ENCODE measurements around the gene POLG2.
"Not testable (repeated sequence)": the region's sequence is repeated elsewhere in the genome, so short reads cannot be mapped to it uniquely, and the experiment has no call there.

Gene POLG2

GRCh38 chr17:64439956-64440355 lies 56.9 kb downstream of the POLG2 start:
- DNase-seq (ENCODE audit: low spot score) = no peak

GRCh38 chr17:64439521-64439920 lies 57.3 kb downstream of the POLG2 start:
- DNase-seq (ENCODE audit: low spot score) = not testable (repeated sequence)

- DNase-seq (ENCODE audit: low spot score) = no peak
These were observed 58.8 kb downstream of the POLG2 start for GRCh38 chr17:64437944-64438525.

GRCh38 chr17:64431534-64431933 lies 65.3 kb downstream of the POLG2 start:
- no peak for DNase-seq (ENCODE audit: low spot score)

- DNase-seq (ENCODE audit: low spot score) = not testable (repeated sequence)
These were observed 66.8 kb downstream of the POLG2 start for GRCh38 chr17:64430036-64430435.

- DNase-seq (ENCODE audit: low spot score) = no peak
These were observed 68.4 kb downstream of the POLG2 start for GRCh38 chr17:64428406-64428805.
